ENCODE results near the gene GPR87.

- no peak for TF ChIP-seq RARB (CRISPR knock-in tag; IDR thresholded peaks at IDR 0.05)
- TF ChIP-seq PATZ1 (CRISPR knock-in tag; IDR thresholded peaks at IDR 0.05; ENCODE audit: borderline replicate concordance) = no peak
- TF ChIP-seq ZFP3 (CRISPR knock-in tag; IDR thresholded peaks at IDR 0.05) = no peak
- TF ChIP-seq ZFP30 (CRISPR knock-in tag; IDR thresholded peaks at IDR 0.05) = no peak
- no peak for TF ChIP-seq BACH2 (CRISPR knock-in tag; IDR thresholded peaks at IDR 0.05; ENCODE audit: borderline replicate concordance)
Measured at GRCh38 chr3:151303751-151304150, 12.9 kb downstream of the GPR87 start.
